Measurements from ENCODE around the gene STX18.

- TF ChIP-seq ZNF878 (CRISPR knock-in tag; IDR thresholded peaks at IDR 0.05) (no peak), PBX3 (CRISPR knock-in tag; IDR thresholded peaks at IDR 0.05; ENCODE audit: borderline replicate concordance) (no peak), CTCF (CRISPR knock-in tag; IDR thresholded peaks at IDR 0.05) (no peak), JUN (CRISPR knock-in tag; IDR thresholded peaks at IDR 0.05) (no peak), EP300 (IDR thresholded peaks at IDR 0.05; ENCODE audit: low read depth in 2 of 2, low read length in 2 of 2) (no peak), EP300 (CRISPR knock-in tag; IDR thresholded peaks at IDR 0.05; ENCODE audit: borderline replicate concordance) (no peak), ZNF18 (CRISPR knock-in tag; IDR thresholded peaks at IDR 0.05; ENCODE audit: insufficient replicate concordance) (no peak)
Observed at GRCh38 chr4:4427886-4428285, 114.0 kb downstream of the STX18 start.

Data from HepG2 (cell line).